Measurements from ENCODE around the gene VWA5A.

GRCh38 chr11:124077266-124077665, 38.0 kb upstream of the VWA5A start:
- TF ChIP-seq CTCF (IDR thresholded peaks at IDR 0.05; ENCODE audit: low read length) (no peak), EZH2 (IDR thresholded peaks at IDR 0.05; ENCODE audit: borderline replicate concordance, low read length) (no peak)
